Neural progenitor cell (in vitro differentiated cells): ENCODE measurements around the gene C22orf39. TPM values are rescaled to one million over a fixed set of nuclear protein-coding genes. Genes with fewer than 3 reads are reported as not detected.

Experiments
- DNase-seq: peaks from one replicate; pipeline ENCODE4 v3.0.0-alpha.2; 2016; ENCODE audit warnings: low spot score
- H2AFZ ChIP-seq: fragments of 200-600 bp; sonication (generic); replicated peaks from 2 replicates; pipeline ENCODE4 v1.6.1; 2016; ENCODE audit warnings: antibody characterized with exemption
- H3F3A ChIP-seq: fragments of 200-600 bp; sonication (generic); 2 replicates; pipeline ENCODE4 v1.6.1; 2016; ENCODE audit warnings: antibody characterized with exemption, low read depth
- H3K27ac ChIP-seq: fragments of 200-600 bp; sonication (generic); 2 replicates; pipeline ENCODE4 v1.5.1; 2016; ENCODE audit warnings: mild to moderate bottlenecking
- H3K27me3 ChIP-seq: fragments of 200-600 bp; sonication (generic); 2 replicates; pipeline ENCODE4 v1.6.1; 2016; ENCODE audit warnings: mild to moderate bottlenecking, moderate library complexity
- H3K36me3 ChIP-seq: fragments of 200-600 bp; sonication (generic); 2 replicates; pipeline ENCODE4 v1.5.1; 2016
- H3K4me1 ChIP-seq: fragments of 200-600 bp; sonication (generic); 2 replicates; pipeline ENCODE4 v1.6.1; 2016; ENCODE audit warnings: mixed run types
- H3K4me2 ChIP-seq: fragments of 200-600 bp; sonication (generic); 2 replicates; pipeline ENCODE4 v1.6.1; 2016
- H3K4me3 ChIP-seq: fragments of 200-600 bp; sonication (generic); 2 replicates; pipeline ENCODE4 v1.5.1; 2016
- H3K79me2 ChIP-seq: fragments of 200-600 bp; sonication (generic); 2 replicates; pipeline ENCODE4 v1.6.1; 2016; ENCODE audit warnings: low read depth
- H3K9ac ChIP-seq: fragments of 200-600 bp; sonication (generic); 2 replicates; pipeline ENCODE4 v1.6.1; 2016
- H3K9me3 ChIP-seq: fragments of 200-600 bp; sonication (generic); 2 replicates; pipeline ENCODE4 v1.5.1; 2016; ENCODE audit warnings: low read depth
- H4K20me1 ChIP-seq: fragments of 200-600 bp; sonication (generic); 2 replicates; pipeline ENCODE4 v1.6.1; 2016; ENCODE audit warnings: low read depth
- H3K27ac Mint-ChIP-seq: 3 replicates; pipeline ENCODE4 v1.8.0; 2021; ENCODE audit warnings: mixed read lengths
- H3K27me3 Mint-ChIP-seq: 2 replicates; pipeline ENCODE4 v1.8.0; 2022; ENCODE audit warnings: low read depth, mild to moderate bottlenecking, inconsistent platforms, moderate library complexity, mixed read lengths; ENCODE audit not compliant: insufficient read depth
- H3K36me3 Mint-ChIP-seq: 3 replicates; pipeline ENCODE4 v1.8.0; 2021; ENCODE audit warnings: mixed read lengths
- H3K4me1 Mint-ChIP-seq: 3 replicates; pipeline ENCODE4 v1.8.0; 2021; ENCODE audit warnings: mixed read lengths
- H3K4me3 Mint-ChIP-seq: 3 replicates; pipeline ENCODE4 v1.8.0; 2021; ENCODE audit warnings: mild to moderate bottlenecking, moderate library complexity, mixed read lengths
- H3K9me3 Mint-ChIP-seq: 3 replicates; pipeline ENCODE4 v1.8.0; 2020; ENCODE audit warnings: mixed read lengths
- EZH2 ChIP-seq: fragments of 200-600 bp; sonication (generic); IDR thresholded peaks from 2 replicates; pipeline ENCODE4 v1.6.1; 2017; ENCODE audit warnings: antibody characterized with exemption, mild to moderate bottlenecking, moderate library complexity
- EZH2phosphoT487 ChIP-seq: fragments of 200-600 bp; sonication (generic); IDR thresholded peaks from 2 replicates; pipeline ENCODE4 v1.6.1; 2017; ENCODE audit warnings: antibody characterized with exemption
- total RNA-seq: library from RNA; depleted of rRNA; stranded (reverse); fragments of >200 nt; gene quantifications from 2 replicates; pipeline ENCODE4 v1.2.3, GENCODE V29; 2015; ENCODE audit warnings: low replicate concordance
- TF ChIP-seq, protein P1 (sequence below): fragments of 200-600 bp; sonication (generic); IDR thresholded peaks from 2 replicates; pipeline ENCODE4 v1.5.1; 2017; ENCODE audit warnings: antibody characterized with exemption, mild to moderate bottlenecking

The C22orf39 gene
- total RNA-seq, 1 donor from 2014 or later: 49.5 TPM

DNA sequence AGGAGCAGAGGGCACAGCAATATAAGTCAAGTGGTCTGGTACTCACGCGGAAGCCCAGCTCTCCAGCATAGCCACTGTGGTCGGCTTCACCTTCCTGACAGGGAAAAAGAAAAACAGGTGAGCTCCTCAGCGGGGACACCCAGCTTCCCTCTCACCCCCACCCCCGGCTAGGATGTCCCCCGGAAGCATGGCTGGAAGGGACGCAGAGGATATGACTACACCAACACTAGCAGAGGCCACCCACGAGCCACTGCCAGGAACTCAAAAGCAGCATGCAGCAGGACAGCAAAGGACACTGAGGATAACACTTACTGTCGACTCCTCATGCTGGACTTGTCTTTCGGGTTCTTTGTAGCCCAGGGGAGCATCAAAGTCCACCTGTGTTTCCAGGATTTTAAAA lies 9.0 kb upstream of the C22orf39 start:
- Mint-ChIP-seq H3K4me3 (no peak overlapping the region), H3K27ac (no peak overlapping the region), H3K36me3 (peaks cover 26% of the 10 kb centered on the region), H3K27me3 (peaks cover 2% of the 10 kb centered on the region), H3K9me3 (no peaks in the 10 kb centered on the region), H3K4me1 (no peaks in the 10 kb centered on the region)
- Histone ChIP-seq H3K27me3 (no peaks in the 10 kb centered on the region), H3K27ac (no peak overlapping the region), H2AFZ (no peak overlapping the region), H3K79me2 (no peaks in the 10 kb centered on the region), H4K20me1 (no peaks in the 10 kb centered on the region), H3K4me2 (no peak overlapping the region), H3F3A (no peaks in the 10 kb centered on the region), H3K4me3 (no peak overlapping the region), H3K36me3 (no peaks in the 10 kb centered on the region), H3K4me1 (no peaks in the 10 kb centered on the region), H3K9me3 (no peaks in the 10 kb centered on the region), H3K9ac (no peak overlapping the region)
- no peak for DNase-seq
- no peak for TF ChIP-seq EZH2
- TF ChIP-seq, protein P1, sequence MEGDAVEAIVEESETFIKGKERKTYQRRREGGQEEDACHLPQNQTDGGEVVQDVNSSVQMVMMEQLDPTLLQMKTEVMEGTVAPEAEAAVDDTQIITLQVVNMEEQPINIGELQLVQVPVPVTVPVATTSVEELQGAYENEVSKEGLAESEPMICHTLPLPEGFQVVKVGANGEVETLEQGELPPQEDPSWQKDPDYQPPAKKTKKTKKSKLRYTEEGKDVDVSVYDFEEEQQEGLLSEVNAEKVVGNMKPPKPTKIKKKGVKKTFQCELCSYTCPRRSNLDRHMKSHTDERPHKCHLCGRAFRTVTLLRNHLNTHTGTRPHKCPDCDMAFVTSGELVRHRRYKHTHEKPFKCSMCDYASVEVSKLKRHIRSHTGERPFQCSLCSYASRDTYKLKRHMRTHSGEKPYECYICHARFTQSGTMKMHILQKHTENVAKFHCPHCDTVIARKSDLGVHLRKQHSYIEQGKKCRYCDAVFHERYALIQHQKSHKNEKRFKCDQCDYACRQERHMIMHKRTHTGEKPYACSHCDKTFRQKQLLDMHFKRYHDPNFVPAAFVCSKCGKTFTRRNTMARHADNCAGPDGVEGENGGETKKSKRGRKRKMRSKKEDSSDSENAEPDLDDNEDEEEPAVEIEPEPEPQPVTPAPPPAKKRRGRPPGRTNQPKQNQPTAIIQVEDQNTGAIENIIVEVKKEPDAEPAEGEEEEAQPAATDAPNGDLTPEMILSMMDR: no peak
- no peak for TF ChIP-seq EZH2phosphoT487

- Mint-ChIP-seq H3K27ac (no peak overlapping the region), H3K4me3 (no peak overlapping the region), H3K27me3 (peaks cover 2% of the 10 kb centered on the region), H3K36me3 (peaks cover 29% of the 10 kb centered on the region), H3K9me3 (no peaks in the 10 kb centered on the region), H3K4me1 (no peaks in the 10 kb centered on the region)
- Histone ChIP-seq H3K36me3 (no peaks in the 10 kb centered on the region), H4K20me1 (no peaks in the 10 kb centered on the region), H3K79me2 (no peaks in the 10 kb centered on the region), H3K9ac (no peak overlapping the region), H3K27me3 (no peaks in the 10 kb centered on the region), H3K4me2 (no peak overlapping the region), H3K4me3 (no peak overlapping the region), H2AFZ (no peak overlapping the region), H3F3A (no peaks in the 10 kb centered on the region), H3K4me1 (no peaks in the 10 kb centered on the region), H3K9me3 (no peaks in the 10 kb centered on the region), H3K27ac (no peak overlapping the region)
- DNase-seq: no peak
- TF ChIP-seq, protein P1: no peak
- no peak for TF ChIP-seq EZH2
- no peak for TF ChIP-seq EZH2phosphoT487
Observed at GRCh38 chr22:19455585-19456370, 8.3 kb upstream of the C22orf39 start.

GRCh38 chr22:19455033-19455432 lies 7.5 kb upstream of the C22orf39 start:
- Mint-ChIP-seq H3K4me3 (no peak overlapping the region), H3K9me3 (no peaks in the 10 kb centered on the region), H3K27ac (no peak overlapping the region), H3K4me1 (no peaks in the 10 kb centered on the region), H3K27me3 (peaks cover 2% of the 10 kb centered on the region), H3K36me3 (peaks cover 34% of the 10 kb centered on the region)
- Histone ChIP-seq H3K4me3 (no peak overlapping the region), H2AFZ (no peak overlapping the region), H3K27ac (no peak overlapping the region), H4K20me1 (no peaks in the 10 kb centered on the region), H3K79me2 (no peaks in the 10 kb centered on the region), H3K4me2 (no peak overlapping the region), H3K36me3 (no peaks in the 10 kb centered on the region), H3K27me3 (no peaks in the 10 kb centered on the region), H3K9me3 (no peaks in the 10 kb centered on the region), H3F3A (peaks cover 2% of the 10 kb centered on the region), H3K9ac (no peak overlapping the region), H3K4me1 (no peaks in the 10 kb centered on the region)
- no peak for DNase-seq
- TF ChIP-seq EZH2phosphoT487: no peak

GRCh38 chr22:19454156-19454555 lies 6.6 kb upstream of the C22orf39 start:
- no peaks in the 10 kb centered on the region for H3K36me3 ChIP-seq
- H3K36me3 Mint-ChIP-seq: peaks cover 34% of the 10 kb centered on the region

More at GRCh38 chr22:19454156-19454555, 6.6 kb upstream of the C22orf39 start:
- TF ChIP-seq EZH2: no peak
- no peak for TF ChIP-seq EZH2phosphoT487
- TF ChIP-seq, protein P1: no peak
- Histone ChIP-seq H3K4me1 (no peaks in the 10 kb centered on the region), H2AFZ (no peak overlapping the region), H3K4me3 (no peak overlapping the region), H3K79me2 (no peaks in the 10 kb centered on the region), H3F3A (peaks cover 10% of the 10 kb centered on the region), H4K20me1 (no peaks in the 10 kb centered on the region), H3K27me3 (no peaks in the 10 kb centered on the region), H3K9me3 (no peaks in the 10 kb centered on the region), H3K27ac (no peak overlapping the region), H3K4me2 (no peak overlapping the region), H3K9ac (no peak overlapping the region)
- Mint-ChIP-seq H3K4me1 (peaks cover 4% of the 10 kb centered on the region), H3K27me3 (peaks cover 2% of the 10 kb centered on the region), H3K9me3 (no peaks in the 10 kb centered on the region), H3K4me3 (no peak overlapping the region), H3K27ac (no peak overlapping the region)
- no peak for DNase-seq
